Psoas muscle (tissue), 8 donors: Measurements from ENCODE around the gene TDRD7. TPM values are rescaled to one million over a fixed set of nuclear protein-coding genes. Genes with fewer than 3 reads are reported as not detected.
"Not testable (repeated sequence)": the region's sequence is repeated elsewhere in the genome, so short reads cannot be mapped to it uniquely, and the experiment has no call there.

ENCODE experiments used
- ATAC-seq, 4 donors: fragments of 200-7000 bp; cut with Tn5 transposase; one replicate each; pipeline ENCODE4 v1.9.1; 2020; ENCODE audit warnings: moderate library complexity in 3 of 4, mild to moderate bottlenecking in 2 of 4
- DNase-seq, 2 donors: peaks; one replicate each; pipeline ENCODE4 v3.0.0-alpha.2; 2020
- H3K27ac ChIP-seq: fragments of 200-600 bp; one replicate; pipeline ENCODE4 v1.8.0; 2022
- H3K27me3 ChIP-seq, 3 donors: fragments of 200-600 bp in 1 of 3; one replicate each; pipeline versions ENCODE4 v1.6.1 to v1.8.0; 2013 to 2022; ENCODE audit warnings: low read length in 2 of 3, mild to moderate bottlenecking in 2 of 3, moderate library complexity in 1 of 3; ENCODE audit not compliant: insufficient read depth in 3 of 3
- H3K36me3 ChIP-seq, 2 donors: fragments of 200-600 bp in 1 of 2; one replicate each; pipeline versions ENCODE4 v1.6.1 to v1.8.0; 2013 to 2022; ENCODE audit warnings: low read depth in 1 of 2, mild to moderate bottlenecking in 1 of 2, moderate library complexity in 1 of 2; ENCODE audit not compliant: insufficient read depth in 1 of 2
- H3K4me1 ChIP-seq: fragments of 200-600 bp; one replicate; pipeline ENCODE4 v1.8.0; 2022
- H3K4me3 ChIP-seq: fragments of 200-600 bp; one replicate; pipeline ENCODE4 v1.8.0; 2022; ENCODE audit warnings: mild to moderate bottlenecking
- H3K9me3 ChIP-seq: fragments of 200-600 bp; one replicate; pipeline ENCODE4 v1.8.0; 2022
- WGBS, 3 donors: extraction: QIAGEN DNeasy Blood & Tissue Kit; methylation state at CpG; one replicate each; pipeline versions ENCODE4 v1.1.6 to v1.1.7; 2013; 5-methylcytosine and 5-hydroxymethylcytosine counted together
- intact Hi-C, 2 donors: fragments of 100-400 bp; cut with DNase I; formaldehyde crosslinking; loops; one replicate each; pipeline versions ENCODE4 v1.11.0 to v1.14.2; 2022
- polyA plus RNA-seq, 3 donors: library from polyadenylated mRNA; stranded (reverse); fragments of 200-250 nt; gene quantifications; one replicate each; pipeline ENCODE4 v1.2.3, GENCODE V29; 2013
- total RNA-seq, 4 donors: library from RNA; stranded (reverse); fragmentation: NEBNext Ultra II Directional in 2 of 4; extraction: Animal tissue kit (Norgen Biotek cat#: 25700) in 2 of 4; gene quantifications; one replicate each; pipeline versions ENCODE4 v1.2.1 to v1.2.4, GENCODE V29; 2021 to 2023
- TF ChIP-seq, protein P1 (sequence below): fragments of 200-600 bp; IDR thresholded peaks from one replicate; pipeline ENCODE4 v1.8.0; 2022; ENCODE audit warnings: antibody characterized with exemption
- donor health status: healthy with polysubstance abuse.
- donor health status: DM: no; HTN: no; CAD: no; lungs with moderate emphysema.
- donor health status: Bipolar disorder and iron deficiency.
- donor health status: healthy.
- donor health status: DM: yes; HTN: yes; CAD: no.
- donor health status: DM: no; HTN: no; CAD: no.
- donor health status: DM: no; HTN: no; CAD: no.
- donor health status: DM: yes; HTN: yes; CAD: no.

Gene TDRD7
- total and polyA plus RNA-seq, 7 donors: 2.3 to 9.9 (median 4.9) TPM

DNA sequence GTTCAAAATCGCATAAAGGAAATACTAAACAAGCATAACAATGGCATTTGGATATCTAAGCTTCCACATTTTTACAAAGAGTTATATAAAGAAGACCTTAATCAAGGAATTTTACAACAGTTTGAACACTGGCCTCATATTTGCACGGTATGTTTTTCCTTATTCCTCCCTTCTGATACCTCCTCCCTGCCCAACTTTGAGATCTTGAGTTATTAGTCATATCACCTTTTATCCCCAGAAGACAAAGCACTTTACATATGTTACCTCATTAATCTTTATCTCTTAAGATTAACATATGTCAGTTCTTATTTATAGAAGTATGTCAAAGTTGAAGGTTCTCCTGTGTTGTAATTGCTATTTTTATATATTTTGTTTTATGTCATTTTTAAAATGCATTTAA, 29.8 kb downstream of the TDRD7 start:
- Histone ChIP-seq H3K9me3 (no peaks in the 10 kb centered on the region), H3K27ac (no peak overlapping the region), H3K27me3 (no peaks in the 10 kb centered on the region), H3K4me3 (no peak overlapping the region), H3K4me1 (peaks cover 6% of the 10 kb centered on the region), H3K36me3 (peaks cover 0 to 10% of the 10 kb centered on the region in 2 donors)
- WGBS, 3 donors: 70 to 78% (median 71%) methylated on average over 2 of the region's 2 CpGs
- intact Hi-C loops: no loop called here
- DNase-seq (no peak), ATAC-seq (no peak)
- TF ChIP-seq, protein P1, sequence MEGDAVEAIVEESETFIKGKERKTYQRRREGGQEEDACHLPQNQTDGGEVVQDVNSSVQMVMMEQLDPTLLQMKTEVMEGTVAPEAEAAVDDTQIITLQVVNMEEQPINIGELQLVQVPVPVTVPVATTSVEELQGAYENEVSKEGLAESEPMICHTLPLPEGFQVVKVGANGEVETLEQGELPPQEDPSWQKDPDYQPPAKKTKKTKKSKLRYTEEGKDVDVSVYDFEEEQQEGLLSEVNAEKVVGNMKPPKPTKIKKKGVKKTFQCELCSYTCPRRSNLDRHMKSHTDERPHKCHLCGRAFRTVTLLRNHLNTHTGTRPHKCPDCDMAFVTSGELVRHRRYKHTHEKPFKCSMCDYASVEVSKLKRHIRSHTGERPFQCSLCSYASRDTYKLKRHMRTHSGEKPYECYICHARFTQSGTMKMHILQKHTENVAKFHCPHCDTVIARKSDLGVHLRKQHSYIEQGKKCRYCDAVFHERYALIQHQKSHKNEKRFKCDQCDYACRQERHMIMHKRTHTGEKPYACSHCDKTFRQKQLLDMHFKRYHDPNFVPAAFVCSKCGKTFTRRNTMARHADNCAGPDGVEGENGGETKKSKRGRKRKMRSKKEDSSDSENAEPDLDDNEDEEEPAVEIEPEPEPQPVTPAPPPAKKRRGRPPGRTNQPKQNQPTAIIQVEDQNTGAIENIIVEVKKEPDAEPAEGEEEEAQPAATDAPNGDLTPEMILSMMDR: no peak

DNA sequence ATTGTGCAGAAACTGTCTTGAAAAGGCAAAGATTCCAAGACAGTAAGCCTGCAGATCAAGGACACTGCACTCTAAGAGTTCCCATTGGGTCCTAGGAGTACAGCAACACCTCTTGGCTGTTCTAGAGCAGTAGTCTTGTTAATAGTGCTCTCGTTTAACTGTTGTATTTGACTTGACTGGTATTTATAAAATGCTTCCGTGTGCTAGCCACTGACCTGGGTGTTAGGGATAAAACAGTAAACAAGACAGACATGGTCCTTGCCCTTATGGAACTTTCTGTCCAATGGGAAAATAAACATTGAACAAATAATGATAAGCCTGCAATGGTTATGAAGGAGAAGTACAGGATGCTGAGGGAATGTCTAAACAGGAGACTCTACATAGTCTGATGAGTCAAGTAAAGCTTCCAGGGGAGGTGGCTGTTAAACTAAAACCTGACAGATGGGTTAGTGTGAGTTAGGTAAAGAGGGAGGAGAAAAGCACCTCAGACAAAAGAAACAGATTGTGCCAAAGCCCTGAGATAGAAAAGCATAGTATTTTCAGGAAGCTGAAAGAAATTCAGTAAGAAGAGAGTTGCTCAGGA, 33.3 kb downstream of the TDRD7 start:
- Histone ChIP-seq H3K9me3 (no peaks in the 10 kb centered on the region), H3K36me3 (peaks cover 0 to under 1% of the 10 kb centered on the region in 2 donors), H3K4me3 (no peak overlapping the region), H3K27me3 (no peaks in the 10 kb centered on the region), H3K4me1 (peaks cover 6% of the 10 kb centered on the region), H3K27ac (no peak overlapping the region)
- DNase-seq (no peak), ATAC-seq (no peak)
- TF ChIP-seq, protein P1: no peak
- intact Hi-C loops: no loop called here
- 84 to 93% (median 85%) methylated on average over 2 of the region's 2 CpGs for WGBS, 3 donors

DNA sequence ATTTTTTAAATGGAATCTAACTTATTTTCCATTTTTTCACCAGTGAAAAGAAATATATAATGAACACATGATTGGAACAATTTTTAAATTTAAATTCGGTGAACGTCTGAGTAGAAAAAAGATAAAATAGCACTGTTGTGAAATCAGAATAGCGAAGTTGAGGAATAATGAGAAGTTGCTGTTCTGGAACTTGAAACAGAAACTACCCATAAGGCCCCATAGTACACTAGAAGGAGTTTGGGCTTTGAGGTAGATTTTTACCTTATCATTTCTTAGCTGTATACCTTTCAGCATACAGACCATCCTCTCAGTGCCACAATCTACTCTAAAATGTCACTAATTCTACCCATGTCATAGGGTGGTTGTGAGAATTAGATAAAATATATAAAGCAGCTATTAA, 35.1 kb downstream of the TDRD7 start:
- intact Hi-C loops: no loop called here
- Histone ChIP-seq H3K9me3 (no peaks in the 10 kb centered on the region), H3K27me3 (no peaks in the 10 kb centered on the region), H3K4me3 (no peak overlapping the region), H3K27ac (no peak overlapping the region), H3K4me1 (peaks cover under 1% of the 10 kb centered on the region), H3K36me3 (no peaks in the 10 kb centered on the region)
- DNase-seq (no peak), ATAC-seq (no peak)
- 90 to 93% (median 91%) methylated on average over 3 of the region's 3 CpGs for WGBS, 3 donors
- TF ChIP-seq, protein P1: no peak

DNA sequence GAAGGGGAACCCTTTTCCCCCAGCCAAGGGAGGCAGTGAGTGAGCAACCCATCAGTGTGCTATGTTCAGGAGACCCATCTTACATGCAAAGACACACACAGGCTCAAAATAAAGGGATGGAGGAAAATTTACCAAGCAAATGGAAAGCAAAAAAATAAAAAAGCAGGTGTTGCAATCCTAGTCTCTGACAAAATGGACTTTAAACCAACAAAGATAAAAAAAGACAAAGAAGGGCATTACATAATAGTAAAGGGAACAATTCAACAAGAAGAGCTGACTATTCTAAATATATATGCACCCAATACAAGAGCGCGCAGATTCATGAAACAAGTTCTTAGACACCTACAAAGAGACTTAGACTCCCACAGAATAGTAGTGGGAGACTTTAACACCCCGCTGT, 41.7 kb downstream of the TDRD7 start:
- not testable (repeated sequence) for H3K4me3 ChIP-seq, H3K27ac ChIP-seq, H3K27me3 ChIP-seq, H3K9me3 ChIP-seq, DNase-seq, ATAC-seq, H3K36me3 ChIP-seq, H3K4me1 ChIP-seq
- intact Hi-C loops: loop anchor here in 1 of 2 donors (2.0 kb wide), 1 partner anchor 77 kb away; no protein-coding TSS in a partner anchor
- WGBS, 3 donors: 96 to 100% (median 97%) methylated on average over 3 of the region's 3 CpGs

DNA sequence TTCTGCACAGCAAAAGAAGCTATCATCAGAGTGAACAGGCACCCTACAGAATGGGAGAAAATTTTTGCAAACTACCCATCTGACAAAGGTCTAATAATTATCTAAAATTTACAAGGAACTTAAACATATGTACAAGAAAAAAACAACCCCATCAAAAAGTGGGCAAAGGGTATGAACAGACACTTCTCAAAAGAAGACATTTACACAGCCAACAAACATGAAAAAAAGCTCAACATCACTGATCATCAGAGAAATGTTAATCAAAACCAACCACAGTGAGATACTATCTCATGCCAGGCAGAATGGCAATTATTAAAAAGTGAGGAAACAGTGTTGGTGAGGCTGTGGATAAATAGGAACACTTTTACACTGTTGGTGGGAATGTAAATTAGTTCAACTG, 44.9 kb downstream of the TDRD7 start:
- intact Hi-C loops: not testable (repeated sequence)

DNA sequence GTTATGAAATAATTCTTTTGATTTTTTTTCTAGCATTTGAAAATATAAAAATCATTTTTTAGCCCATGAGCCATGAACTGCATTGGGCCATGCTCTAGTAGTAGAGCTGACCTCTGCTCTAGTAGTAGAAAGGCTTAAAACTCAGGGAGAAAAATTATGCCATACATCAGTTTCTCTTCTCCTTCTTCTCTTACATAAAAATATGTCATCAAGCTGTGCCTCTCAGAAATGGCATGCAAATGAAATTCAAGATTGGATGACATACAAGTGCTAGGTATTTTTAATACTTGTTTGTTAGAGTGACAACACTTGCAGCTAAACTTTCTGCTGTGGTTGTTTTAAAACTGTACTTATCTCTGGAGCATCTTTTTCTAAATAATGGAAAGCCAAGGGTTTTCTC, 47.4 kb downstream of the TDRD7 start:
- intact Hi-C loops: no loop called here
- no peak overlapping the region for H3K27ac ChIP-seq
- TF ChIP-seq, protein P1: no peak
- H3K4me1 ChIP-seq: no peaks in the 10 kb centered on the region
- no peak overlapping the region for H3K4me3 ChIP-seq
- H3K27me3 ChIP-seq: no peaks in the 10 kb centered on the region
- ATAC-seq (no peak), DNase-seq (no peak)
- H3K36me3 ChIP-seq: no peaks in the 10 kb centered on the region
- no peaks in the 10 kb centered on the region for H3K9me3 ChIP-seq

More for the DNA sequence above, 44.9 kb downstream of the TDRD7 start:
- H3K9me3 ChIP-seq, ATAC-seq, DNase-seq, H3K36me3 ChIP-seq, H3K4me3 ChIP-seq, H3K4me1 ChIP-seq, H3K27me3 ChIP-seq, H3K27ac ChIP-seq: not testable (repeated sequence)
